NCI-H2227 (cell line): ENCODE results near the gene BIVM.
A peak's percentile ranks its signal among the peaks of the same experiment; 100 is the strongest.

ENCODE experiments used
- DNase-seq: peaks from one replicate; lab custom pipeline; 2025; ENCODE audit not compliant: unreplicated experiment; lab: John Stamatoyannopoulos, UW

Gene BIVM

GRCh38 chr13:102784483-102784882, 14.4 kb upstream of the BIVM start:
- no peak for DNase-seq

- DNase-seq = no peak
Observed at GRCh38 chr13:102788683-102789082, 10.2 kb upstream of the BIVM start.

GRCh38 chr13:102792396-102792795, 6.5 kb upstream of the BIVM start:
- no peak for DNase-seq

- DNase-seq = no peak
Observed at GRCh38 chr13:102793611-102794355, 5.1 kb upstream of the BIVM start.

- no peak for DNase-seq
Observed at GRCh38 chr13:102799426-102800144, 666 bp downstream of the BIVM start.

- peak; percentile 81 for DNase-seq
Observed at GRCh38 chr13:102800145-102801041, 1.5 kb downstream of the BIVM start.

GRCh38 chr13:102805680-102806079, 6.8 kb downstream of the BIVM start:
- no peak for DNase-seq

- no peak for DNase-seq
Observed at GRCh38 chr13:102807699-102808098, 8.8 kb downstream of the BIVM start.

- DNase-seq = no peak
Observed at GRCh38 chr13:102812611-102813287, 13.8 kb downstream of the BIVM start.

- no peak for DNase-seq
Observed at GRCh38 chr13:102814025-102814607, 15.2 kb downstream of the BIVM start.

GRCh38 chr13:102814793-102815192, 15.9 kb downstream of the BIVM start:
- no peak for DNase-seq

- DNase-seq = no peak
Observed at GRCh38 chr13:102815788-102816187, 16.9 kb downstream of the BIVM start.

- DNase-seq = no peak
Observed at GRCh38 chr13:102816708-102817107, 17.8 kb downstream of the BIVM start.

GRCh38 chr13:102817241-102817640, 18.3 kb downstream of the BIVM start:
- no peak for DNase-seq

- no peak for DNase-seq
Observed at GRCh38 chr13:102817907-102818306, 19.0 kb downstream of the BIVM start.

GRCh38 chr13:102825400-102825799, 26.5 kb downstream of the BIVM start:
- DNase-seq = no peak

- DNase-seq = no peak
Observed at GRCh38 chr13:102825921-102826706, 27.2 kb downstream of the BIVM start.

- DNase-seq = no peak
Observed at GRCh38 chr13:102830646-102831045, 31.7 kb downstream of the BIVM start.

- DNase-seq = no peak
Observed at GRCh38 chr13:102836471-102836870, 37.6 kb downstream of the BIVM start.

- no peak for DNase-seq
Observed at GRCh38 chr13:102838273-102838672, 39.4 kb downstream of the BIVM start.
